CD4-positive, alpha-beta T cell treated with Interleukin-1 beta for 1 hour (primary cell): ENCODE measurements around the gene STARD10.
A peak's percentile ranks its signal among the peaks of the same experiment; 100 is the strongest.

Source experiments
- DNase-seq, 2 donors: peaks; one replicate each; pipeline ENCODE4 v3.0.0-alpha.2; 2020 to 2022

STARD10 gene

DNA sequence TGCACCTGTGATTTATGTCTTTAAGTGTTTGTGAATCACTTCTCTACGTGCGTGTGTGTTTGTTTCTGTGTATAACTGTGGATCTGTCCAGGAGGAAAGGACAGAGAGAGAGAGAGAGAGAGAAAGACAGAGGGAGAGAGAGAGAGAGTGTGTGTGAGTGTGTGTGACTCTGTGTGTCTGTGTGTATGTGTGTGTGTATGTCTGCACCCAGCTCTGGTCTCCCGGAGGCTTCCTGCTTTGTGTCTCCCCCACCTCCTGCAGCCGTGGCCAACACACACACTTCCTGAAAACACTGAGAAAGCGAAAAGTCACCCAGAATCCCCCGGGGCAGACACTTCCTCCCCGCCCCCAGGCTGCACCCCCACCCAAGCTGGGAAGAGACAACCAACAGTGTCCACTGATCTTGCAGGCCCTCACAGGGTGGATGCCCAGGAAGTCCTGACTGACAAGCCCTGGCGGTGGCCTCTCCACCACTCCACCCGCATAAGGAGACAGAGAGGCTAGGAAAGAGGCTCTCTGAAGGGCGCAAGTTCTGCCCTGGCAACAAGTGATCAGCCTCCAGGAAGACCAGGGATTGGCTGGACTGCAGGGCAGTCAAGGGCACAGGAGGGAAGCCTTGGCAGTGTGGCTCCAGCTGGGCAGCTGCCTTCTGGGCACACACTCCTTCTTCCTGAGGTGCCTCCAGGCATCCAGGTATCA, 71.6 kb downstream of the STARD10 start:
- DNase-seq, result peak; percentile 89 to 90

DNA sequence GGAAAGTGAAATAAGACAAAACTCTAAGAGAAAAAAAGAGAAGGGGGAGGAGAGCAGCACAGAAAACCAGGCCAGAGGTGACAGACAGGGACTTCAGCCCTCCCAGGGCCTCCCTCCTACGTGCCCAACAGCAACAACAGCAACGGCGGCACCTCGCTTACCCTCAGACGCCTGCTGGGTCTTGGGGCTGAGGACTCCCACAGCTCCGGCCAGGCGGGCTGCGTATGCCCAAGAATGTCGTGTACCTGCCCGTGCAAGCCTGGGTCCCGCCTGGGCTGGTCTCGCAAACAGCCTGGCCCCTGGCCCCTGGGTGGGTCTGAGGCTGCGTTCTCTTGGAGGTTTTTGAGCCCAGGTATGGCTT, 72.2 kb downstream of the STARD10 start:
- peak; percentile 46 to 47 for DNase-seq

DNA sequence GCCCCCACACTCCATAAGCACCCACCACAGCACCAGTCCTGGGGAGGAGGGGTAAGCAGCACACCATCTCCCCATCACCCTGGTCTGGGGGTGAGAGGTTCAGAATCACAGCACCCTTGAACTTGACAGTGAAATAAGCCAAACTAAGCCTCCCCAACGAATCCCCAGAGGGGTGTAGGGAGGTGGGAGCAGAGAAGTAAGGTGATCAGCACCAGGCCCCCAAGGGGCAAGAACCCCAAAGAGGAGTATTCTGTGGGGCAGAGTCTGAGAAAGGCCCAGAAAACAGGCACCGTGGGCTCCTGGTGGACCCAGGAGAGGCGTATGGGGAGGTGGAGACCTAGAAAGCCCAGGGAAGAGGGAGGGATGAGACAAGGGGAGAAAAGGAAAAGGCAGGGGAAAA, 72.6 kb downstream of the STARD10 start:
- DNase-seq, result no peak

DNA sequence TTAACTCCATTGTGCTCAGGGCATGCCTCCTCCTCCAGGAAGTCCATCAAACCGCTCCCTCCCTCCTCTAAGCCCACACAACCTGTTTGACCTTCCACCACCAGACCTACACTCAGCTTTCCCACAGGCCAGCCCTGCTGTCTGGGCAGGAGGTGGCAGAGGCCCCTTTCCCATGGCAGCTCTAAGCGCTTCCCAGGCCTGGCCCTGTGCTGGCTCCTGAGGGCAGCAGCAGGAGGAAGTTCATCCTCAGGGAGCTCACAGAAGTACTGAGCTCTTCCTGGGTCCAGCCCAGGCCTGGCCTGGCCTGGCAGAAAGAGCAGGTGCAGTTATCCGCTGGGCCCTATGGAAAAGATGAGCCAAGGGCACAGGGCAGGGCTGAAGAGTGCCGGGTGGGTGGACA, 73.1 kb downstream of the STARD10 start:
- DNase-seq, result no peak

GRCh38 chr11:72720047-72720446, 73.8 kb downstream of the STARD10 start:
- no peak for DNase-seq

- no peak for DNase-seq
Measured at GRCh38 chr11:72719551-72719950, 74.3 kb downstream of the STARD10 start.

DNA sequence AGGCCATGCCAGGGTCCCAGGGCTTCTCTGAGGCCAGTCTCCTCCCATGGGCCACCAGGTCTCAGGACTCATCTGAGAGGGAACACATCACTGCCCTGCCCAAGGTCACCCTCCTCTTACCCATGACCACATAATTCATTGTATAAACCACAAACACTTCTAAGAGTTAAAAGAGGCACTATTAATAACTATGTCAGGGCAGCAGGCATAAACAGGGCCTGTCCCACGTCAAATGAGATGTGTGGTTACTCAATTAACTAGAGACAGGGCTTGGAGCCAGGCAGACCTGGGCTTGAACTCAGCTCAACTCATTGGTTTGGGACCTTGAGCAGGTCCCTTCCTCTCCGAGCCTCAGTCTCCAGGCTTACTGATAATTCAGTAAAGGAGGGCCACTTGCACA, 74.7 kb downstream of the STARD10 start:
- DNase-seq, result no peak

DNA sequence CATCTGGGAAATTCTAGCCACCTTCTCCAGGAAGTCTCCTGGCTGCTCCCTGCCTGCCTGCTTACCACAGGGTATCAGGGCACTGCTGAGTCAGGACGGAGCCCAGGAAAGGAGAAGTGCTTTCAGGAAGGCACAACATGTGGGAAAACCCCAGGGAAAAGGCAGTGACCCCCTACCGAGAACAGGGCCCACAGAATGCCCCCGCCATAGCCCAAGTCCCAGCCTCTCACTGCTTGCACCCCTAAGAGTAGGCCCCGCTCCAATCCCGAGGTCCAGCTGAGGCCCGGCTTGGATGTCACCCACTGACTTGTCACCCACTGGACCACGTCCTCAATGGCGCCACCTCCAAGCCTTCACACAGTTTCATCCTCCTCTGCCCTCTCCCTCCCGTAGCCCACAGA, 75.7 kb downstream of the STARD10 start:
- no peak for DNase-seq

DNA sequence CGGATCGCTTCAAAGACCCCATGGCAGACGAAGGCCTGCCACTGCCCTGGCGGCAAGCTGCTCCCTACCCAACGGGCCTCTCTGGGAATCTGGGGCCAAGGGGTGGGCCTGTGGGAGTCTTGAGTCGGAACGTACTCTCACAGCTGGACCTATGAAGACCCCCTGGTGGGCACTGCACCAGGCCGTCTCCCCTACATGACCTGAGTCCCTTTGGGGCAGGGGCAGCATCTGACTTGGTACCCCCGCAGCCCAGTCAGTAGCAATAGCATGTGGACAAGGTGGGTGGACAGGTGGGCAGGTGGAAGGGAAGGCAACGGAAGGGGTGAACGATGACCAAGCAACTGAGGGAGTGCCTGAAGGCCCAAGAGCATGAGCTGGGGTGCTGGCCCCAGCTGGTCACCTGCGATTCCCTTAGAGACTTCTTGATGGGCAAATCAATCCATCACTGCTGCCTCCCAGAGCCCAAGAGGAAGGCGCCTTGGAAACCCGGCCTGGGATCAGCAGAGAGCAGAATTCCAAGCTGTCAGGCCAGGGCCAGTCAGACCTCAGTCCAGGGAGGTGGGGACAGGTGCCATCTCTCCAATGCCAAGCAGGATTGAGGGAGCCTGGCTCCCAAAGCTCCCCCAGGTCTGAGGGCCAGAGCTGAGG, 76.9 kb downstream of the STARD10 start:
- no peak for DNase-seq

DNA sequence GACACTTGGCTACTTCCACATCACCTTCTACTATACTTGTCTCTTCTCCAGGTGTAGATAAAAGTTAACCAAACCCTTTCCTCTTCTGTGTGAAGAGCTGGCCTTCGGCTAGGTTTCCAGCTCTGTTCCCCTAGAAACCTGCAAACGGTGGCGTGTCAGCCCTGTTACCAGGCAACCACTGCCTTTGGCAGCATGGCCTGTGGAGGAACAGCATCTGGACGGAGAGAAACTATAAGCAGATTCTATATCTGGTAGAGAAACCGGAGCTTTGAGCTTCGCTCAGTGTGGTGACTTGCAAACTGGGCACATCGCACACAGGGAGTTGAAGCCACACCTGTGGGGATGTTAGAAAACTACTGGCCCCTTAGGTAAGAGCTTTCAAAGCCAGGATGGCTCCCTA, 77.6 kb downstream of the STARD10 start:
- DNase-seq, result no peak

DNA sequence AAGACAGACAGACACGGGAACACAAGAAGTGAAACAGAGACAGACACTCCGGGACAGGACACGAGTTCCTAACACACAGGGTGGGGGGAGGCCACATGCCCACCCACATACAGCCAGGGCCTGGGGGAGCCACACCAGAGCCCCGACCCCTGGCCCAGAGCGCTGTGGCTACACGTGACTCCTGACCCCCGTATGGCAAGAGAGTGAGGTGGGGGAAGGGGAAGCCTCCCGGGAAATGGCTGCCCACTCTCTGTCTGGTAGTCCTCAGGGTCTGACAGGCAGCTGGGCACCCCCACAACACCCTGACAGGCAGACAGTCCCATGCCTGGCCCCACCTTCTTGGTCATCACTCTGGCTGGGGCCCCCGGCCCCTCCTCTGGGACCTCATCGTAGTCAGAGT, 81.0 kb downstream of the STARD10 start:
- DNase-seq, result no peak

- DNase-seq, result peak in 1 of 2 donors; percentile 35
Measured at GRCh38 chr11:72712168-72712751, 81.6 kb downstream of the STARD10 start.

- DNase-seq, result no peak
Measured at GRCh38 chr11:72711141-72711540, 82.7 kb downstream of the STARD10 start.

DNA sequence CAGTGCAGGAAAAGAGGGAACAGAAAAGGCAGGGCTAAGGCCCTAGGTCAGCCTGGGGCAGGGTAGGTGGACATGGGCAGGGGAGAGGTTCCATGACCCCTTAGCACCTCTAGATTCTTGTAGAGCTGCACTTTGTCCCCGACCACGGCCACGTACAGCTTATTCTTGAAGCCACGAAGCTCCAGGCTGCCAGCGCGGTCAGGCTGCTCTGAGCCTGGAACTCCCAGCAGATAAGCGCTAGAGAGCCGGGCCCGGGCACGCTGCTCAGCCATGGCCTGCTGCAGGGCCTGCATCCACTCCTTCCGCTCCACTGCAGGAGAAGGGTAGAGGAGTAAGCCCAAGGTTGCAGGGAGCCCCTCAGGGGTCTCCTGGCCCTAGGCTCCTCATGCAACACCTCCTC, 83.6 kb downstream of the STARD10 start:
- no peak for DNase-seq

- DNase-seq, result no peak
Measured at GRCh38 chr11:72709478-72710238, 84.2 kb downstream of the STARD10 start.

DNA sequence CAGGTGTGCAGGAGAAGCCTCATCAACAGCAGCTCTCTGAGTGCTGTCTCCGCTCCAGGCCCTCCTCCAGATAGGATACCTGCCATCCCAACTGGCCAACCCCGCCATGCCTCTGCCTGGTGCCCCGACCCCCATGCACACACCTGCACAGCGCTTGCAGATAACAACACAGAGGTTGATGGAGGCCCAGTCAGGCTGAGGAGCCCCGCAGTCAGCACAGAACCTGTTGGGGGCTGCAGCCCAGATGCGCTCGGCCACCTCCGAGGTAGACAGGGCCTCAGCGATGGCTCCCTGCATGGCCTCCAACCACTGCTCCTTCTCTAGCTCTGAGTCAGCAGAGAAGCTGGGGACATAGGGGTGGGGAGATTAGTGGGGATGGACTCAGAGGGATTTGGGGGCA, 86.8 kb downstream of the STARD10 start:
- DNase-seq, result no peak

DNA sequence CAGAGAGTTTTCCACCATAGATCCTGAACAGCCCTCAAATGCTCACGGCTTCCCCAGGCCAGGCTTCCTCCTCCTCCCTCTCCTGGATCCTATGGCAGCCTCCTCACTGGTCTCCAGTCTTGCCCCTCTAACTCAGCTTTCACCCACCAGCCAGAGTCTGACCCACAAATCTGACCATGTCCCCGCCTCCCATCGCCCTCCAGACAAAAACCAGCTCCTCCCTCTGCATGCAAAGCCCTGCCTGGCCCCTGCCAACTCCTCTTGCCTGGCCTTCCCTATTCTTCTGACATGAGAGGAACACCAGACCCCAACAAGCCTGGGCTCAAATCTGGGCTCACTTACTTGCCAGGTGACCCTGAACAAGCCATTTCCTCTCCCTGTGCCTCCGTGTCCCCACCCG, 87.3 kb downstream of the STARD10 start:
- DNase-seq, result no peak

GRCh38 chr11:72705442-72706365, 88.1 kb downstream of the STARD10 start:
- no peak for DNase-seq

GRCh38 chr11:72704783-72705265, 89.0 kb downstream of the STARD10 start:
- DNase-seq, result no peak
